Sigmoid colon (tissue), 7 donors: ENCODE results near the gene MFAP5. TPM values are rescaled to one million over a fixed set of nuclear protein-coding genes. Genes with fewer than 3 reads are reported as not detected.

Experiments used
- DNase-seq: peaks from one replicate; pipeline ENCODE4 v3.0.0-alpha.2; 2019
- H3K27ac ChIP-seq, 4 donors: fragments of 200-600 bp; sonication (generic); one replicate each; pipeline ENCODE4 v1.5.1; 2016 to 2019; ENCODE audit warnings: mild to moderate bottlenecking in 1 of 4
- H3K27me3 ChIP-seq, 3 donors: fragments of 200-600 bp; sonication (generic); one replicate each; pipeline ENCODE4 v1.5.1; 2019; ENCODE audit warnings: mild to moderate bottlenecking in 1 of 3
- H3K36me3 ChIP-seq, 4 donors: fragments of 200-600 bp; sonication (generic); one replicate each; pipeline ENCODE4 v1.5.1; 2016 to 2019
- H3K4me1 ChIP-seq, 4 donors: fragments of 200-600 bp; sonication (generic); one replicate each; pipeline ENCODE4 v1.5.1; 2017 to 2019
- H3K4me3 ChIP-seq, 4 donors: fragments of 200-600 bp; sonication (generic); one replicate each; pipeline ENCODE4 v1.5.1; 2017 to 2019; ENCODE audit warnings: mild to moderate bottlenecking in 2 of 4, moderate library complexity in 1 of 4
- H3K9me3 ChIP-seq, 4 donors: fragments of 200-600 bp in 3 of 4; sonication (generic) in 3 of 4; one replicate each; pipeline versions ENCODE4 v1.5.1 to v1.6.1; 2013 to 2019
- EP300 ChIP-seq, 4 donors: sonication (generic); formaldehyde crosslinking; IDR thresholded peaks; one replicate each; pipeline ENCODE4 v1.6.1; 2017; ENCODE audit warnings: antibody characterized with exemption in 4 of 4
- POLR2A ChIP-seq, 2 donors: fragments of 450-650 bp; IDR thresholded peaks; one replicate each; pipeline ENCODE4 v1.6.1; 2016; ENCODE audit warnings: antibody characterized with exemption in 2 of 2, mild to moderate bottlenecking in 2 of 2, moderate library complexity in 2 of 2
- POLR2AphosphoS5 ChIP-seq, 4 donors: sonication (generic); formaldehyde crosslinking; IDR thresholded peaks; one replicate each; pipeline ENCODE4 v1.6.1; 2017; ENCODE audit warnings: antibody characterized with exemption in 4 of 4
- WGBS, 2 donors: extraction: QIAGEN DNeasy Blood & Tissue Kit; methylation state at CpG; one replicate each; pipeline ENCODE4 v1.1.7; 2013; 5-methylcytosine and 5-hydroxymethylcytosine counted together
- intact Hi-C: fragments of 100-400 bp; cut with DNase I; formaldehyde crosslinking; loops from one replicate; pipeline ENCODE4 v1.15.1; 2023
- polyA plus RNA-seq, 3 donors: library from polyadenylated mRNA; stranded (reverse); fragments of 200-250 nt; gene quantifications; one replicate each; pipeline ENCODE4 v1.2.3, GENCODE V29; 2013
- total RNA-seq, 4 donors: library from RNA; depleted of rRNA; stranded (reverse); fragments of >200 nt; gene quantifications; one replicate each; pipeline ENCODE4 v1.1.0, GENCODE V29; 2016
- TF ChIP-seq, protein P1 (sequence below), 4 experiments: fragments of 450-650 bp in 3 of 4; fragments of 200-600 bp in 1 of 4; IDR thresholded peaks; one replicate each; pipeline ENCODE4 v1.5.1; 2016 to 2019; ENCODE audit warnings: antibody characterized with exemption in 4 of 4, mild to moderate bottlenecking in 3 of 4, moderate library complexity in 2 of 4
- donor health status: healthy with polysubstance abuse.
- donor health status: Bipolar disorder and iron deficiency.
- donor health status: healthy.

Gene MFAP5
- total and polyA plus RNA-seq, 7 donors, result 6.2 to 313 (median 36.0) TPM

DNA sequence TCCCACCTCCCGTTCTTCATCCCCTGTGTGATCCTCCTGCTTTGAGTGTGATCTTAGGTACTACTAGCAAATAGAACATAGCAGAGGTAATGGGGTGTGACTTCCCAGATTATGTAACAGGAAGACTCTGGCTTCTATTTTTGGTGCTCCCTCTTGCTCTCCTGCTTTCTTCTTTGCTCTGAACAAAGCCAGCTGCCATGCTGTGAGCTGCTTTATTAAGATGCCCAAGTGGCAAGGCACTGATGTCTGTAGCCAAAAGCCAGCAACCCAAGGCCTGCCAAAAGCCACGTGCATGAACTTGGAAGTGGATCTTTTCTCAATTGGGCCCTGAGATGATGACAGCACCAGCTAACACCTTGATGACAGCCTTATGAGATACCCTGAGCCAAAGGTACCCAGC, 5.8 kb upstream of the MFAP5 start:
- no peak for DNase-seq
- no peak overlapping the region for H3K4me3 ChIP-seq
- peaks cover 0 to 32% (median 25%) of the 10 kb centered on the region in 4 donors for H3K4me1 ChIP-seq
- intact Hi-C loops, result no loop called here
- TF ChIP-seq EP300 (IDR thresholded peaks at IDR 0.05), result no peak
- TF ChIP-seq POLR2AphosphoS5 (IDR thresholded peaks at IDR 0.05), result peak in 1 of 4 donors; percentile 22
- H3K27me3 ChIP-seq, result no peaks in the 10 kb centered on the region
- WGBS, 2 donors, result 74 to 81% methylated on average over 2 of the region's 2 CpGs
- no peaks in the 10 kb centered on the region for H3K36me3 ChIP-seq
- peak overlapping the region in 3 of 4 donors; percentile 35 to 76 (median 37) for H3K27ac ChIP-seq
- no peaks in the 10 kb centered on the region for H3K9me3 ChIP-seq

DNA sequence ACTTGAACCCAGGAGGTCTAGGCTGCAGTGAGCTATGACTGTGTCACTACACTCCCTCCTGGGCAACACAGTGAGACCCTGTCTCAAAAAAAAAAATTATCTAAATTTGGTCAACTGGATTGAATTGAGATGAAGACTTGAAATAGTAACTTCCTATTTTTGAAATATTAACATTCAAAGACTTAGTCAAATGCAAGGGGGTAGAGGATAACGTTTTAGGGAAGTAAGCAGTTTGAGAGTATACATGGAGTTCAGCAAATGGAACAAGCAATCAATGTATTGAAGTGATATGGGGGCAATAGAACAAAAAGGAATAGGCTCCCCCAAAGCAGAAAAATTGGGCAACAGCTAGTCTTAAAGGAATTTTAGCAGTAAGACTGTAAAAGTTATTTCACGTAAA, 4.6 kb upstream of the MFAP5 start:
- Histone ChIP-seq H3K4me3 (no peak overlapping the region), H3K36me3 (no peaks in the 10 kb centered on the region), H3K4me1 (peaks cover 0 to 32% (median 27%) of the 10 kb centered on the region in 4 donors), H3K27me3 (no peaks in the 10 kb centered on the region), H3K27ac (peak overlapping the region in 2 of 4 donors; percentile 76 to 81), H3K9me3 (no peaks in the 10 kb centered on the region)
- WGBS, 2 donors, result 51 to 60% methylated on average over 2 of the region's 2 CpGs
- intact Hi-C loops, result no loop called here
- no peak for TF ChIP-seq EP300 (IDR thresholded peaks at IDR 0.05)
- TF ChIP-seq POLR2A (IDR thresholded peaks at IDR 0.05), result no peak
- TF ChIP-seq, protein P1, sequence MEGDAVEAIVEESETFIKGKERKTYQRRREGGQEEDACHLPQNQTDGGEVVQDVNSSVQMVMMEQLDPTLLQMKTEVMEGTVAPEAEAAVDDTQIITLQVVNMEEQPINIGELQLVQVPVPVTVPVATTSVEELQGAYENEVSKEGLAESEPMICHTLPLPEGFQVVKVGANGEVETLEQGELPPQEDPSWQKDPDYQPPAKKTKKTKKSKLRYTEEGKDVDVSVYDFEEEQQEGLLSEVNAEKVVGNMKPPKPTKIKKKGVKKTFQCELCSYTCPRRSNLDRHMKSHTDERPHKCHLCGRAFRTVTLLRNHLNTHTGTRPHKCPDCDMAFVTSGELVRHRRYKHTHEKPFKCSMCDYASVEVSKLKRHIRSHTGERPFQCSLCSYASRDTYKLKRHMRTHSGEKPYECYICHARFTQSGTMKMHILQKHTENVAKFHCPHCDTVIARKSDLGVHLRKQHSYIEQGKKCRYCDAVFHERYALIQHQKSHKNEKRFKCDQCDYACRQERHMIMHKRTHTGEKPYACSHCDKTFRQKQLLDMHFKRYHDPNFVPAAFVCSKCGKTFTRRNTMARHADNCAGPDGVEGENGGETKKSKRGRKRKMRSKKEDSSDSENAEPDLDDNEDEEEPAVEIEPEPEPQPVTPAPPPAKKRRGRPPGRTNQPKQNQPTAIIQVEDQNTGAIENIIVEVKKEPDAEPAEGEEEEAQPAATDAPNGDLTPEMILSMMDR (IDR thresholded peaks at IDR 0.05), result no peak
- TF ChIP-seq POLR2AphosphoS5 (IDR thresholded peaks at IDR 0.05), result no peak
- no peak for DNase-seq

DNA sequence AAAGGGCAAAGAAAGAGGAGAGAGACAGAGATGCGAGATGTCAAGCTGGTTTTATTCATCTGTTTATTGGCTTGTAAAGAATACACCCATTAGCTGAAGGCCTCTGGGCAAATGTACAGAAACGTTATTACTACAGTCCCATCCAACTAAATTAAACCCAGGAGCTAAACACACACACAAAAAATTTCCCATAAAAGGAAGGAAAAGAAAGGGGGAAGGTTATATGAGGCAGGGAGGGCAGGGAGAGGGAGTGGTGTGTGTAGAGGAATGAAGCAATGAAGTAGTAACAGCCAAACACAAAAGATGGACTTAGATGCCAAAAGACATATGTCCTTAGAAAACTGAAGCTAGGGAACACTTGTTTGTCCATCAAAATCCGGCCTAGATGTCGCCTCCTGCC, 3.1 kb upstream of the MFAP5 start:
- intact Hi-C loops, result no loop called here
- 46 to 63% methylated on average over 4 of the region's 4 CpGs for WGBS, 2 donors
- H3K27ac ChIP-seq, result peak overlapping the region; percentile 62 to 81 (median 70)
- no peaks in the 10 kb centered on the region for H3K36me3 ChIP-seq
- TF ChIP-seq EP300 (IDR thresholded peaks at IDR 0.05), result peak; percentile 34 to 77 (median 53)
- TF ChIP-seq, protein P1 (IDR thresholded peaks at IDR 0.05), result no peak
- no peak for TF ChIP-seq POLR2A (IDR thresholded peaks at IDR 0.05)
- TF ChIP-seq POLR2AphosphoS5 (IDR thresholded peaks at IDR 0.05), result peak; percentile 46 to 59 (median 50)
- no peaks in the 10 kb centered on the region for H3K9me3 ChIP-seq
- H3K4me1 ChIP-seq, result peaks cover 0 to 32% (median 27%) of the 10 kb centered on the region in 4 donors
- no peak for DNase-seq
- H3K4me3 ChIP-seq, result no peak overlapping the region
- no peaks in the 10 kb centered on the region for H3K27me3 ChIP-seq

DNA sequence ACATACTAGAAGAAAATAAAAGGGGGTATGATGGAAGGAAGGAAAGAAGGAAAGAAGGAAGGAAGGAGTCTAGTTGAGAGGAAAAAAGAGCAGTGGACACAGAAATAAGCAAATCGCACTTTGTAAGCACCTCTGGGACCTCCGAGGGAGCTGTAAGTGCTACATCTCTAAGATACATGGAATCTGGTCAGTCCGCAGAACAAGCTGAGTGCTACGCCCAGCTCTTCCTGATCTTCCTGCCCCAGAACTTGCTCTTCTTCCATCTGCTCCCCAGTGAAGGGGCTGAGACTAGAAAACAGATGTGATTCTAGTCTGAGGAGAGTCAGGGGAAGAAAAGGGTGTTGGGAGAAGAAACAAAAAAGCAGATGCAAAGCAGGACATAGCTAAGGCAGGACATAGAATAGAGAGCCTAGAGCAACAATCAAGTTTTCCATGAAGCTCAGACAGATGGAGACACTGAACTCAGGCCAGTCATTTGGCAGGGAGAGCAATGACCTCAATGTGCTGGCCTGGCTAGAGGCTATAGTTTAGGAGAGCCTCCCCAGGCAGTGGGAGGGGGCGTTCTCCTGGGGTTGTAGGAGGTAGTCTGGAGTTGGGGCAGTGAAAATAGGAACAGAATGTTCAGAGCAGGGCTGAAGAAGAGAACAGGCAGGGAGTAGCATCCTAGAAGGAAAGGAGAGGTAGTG, 1.7 kb upstream of the MFAP5 start:
- H3K9me3 ChIP-seq, result no peaks in the 10 kb centered on the region
- 77 to 88% methylated on average over 5 of the region's 5 CpGs for WGBS, 2 donors
- H3K27ac ChIP-seq, result peak overlapping the region; percentile 62 to 81 (median 70)
- TF ChIP-seq, protein P1 (IDR thresholded peaks at IDR 0.05), result no peak
- TF ChIP-seq POLR2AphosphoS5 (IDR thresholded peaks at IDR 0.05) (peak; percentile 24 to 51 (median 36)), EP300 (IDR thresholded peaks at IDR 0.05) (peak in 3 of 4 donors; percentile 73 to 78 (median 75))
- DNase-seq, result peak; percentile 85
- no peaks in the 10 kb centered on the region for H3K27me3 ChIP-seq
- H3K36me3 ChIP-seq, result no peaks in the 10 kb centered on the region
- intact Hi-C loops, result no loop called here
- peaks cover 0 to 32% (median 27%) of the 10 kb centered on the region in 4 donors for H3K4me1 ChIP-seq
- no peak overlapping the region for H3K4me3 ChIP-seq

DNA sequence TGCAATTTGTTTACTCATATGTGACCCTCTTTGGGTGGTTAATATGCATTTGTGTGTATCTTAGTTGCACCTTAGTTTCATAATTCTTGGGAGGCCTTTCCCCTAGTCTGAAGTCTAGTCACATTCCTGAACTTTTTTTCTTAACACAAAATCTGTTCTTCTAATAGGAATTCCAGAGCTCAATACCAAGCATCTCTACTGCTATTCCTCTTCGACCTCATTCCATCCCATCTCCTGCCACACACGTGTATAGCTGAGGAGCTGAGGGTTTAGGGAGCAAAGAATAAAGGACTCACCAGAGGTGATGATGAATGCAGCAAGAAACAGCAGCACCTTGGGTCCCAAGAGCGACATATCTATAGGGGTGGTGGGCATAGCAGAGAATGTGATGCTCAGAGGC, 875 bp downstream of the MFAP5 start:
- Histone ChIP-seq H3K4me3 (peak overlapping the region in 2 of 4 donors; percentile 32 to 35), H3K36me3 (no peaks in the 10 kb centered on the region), H3K4me1 (peaks cover 0 to 28% (median 16%) of the 10 kb centered on the region in 4 donors), H3K27me3 (no peaks in the 10 kb centered on the region), H3K9me3 (no peaks in the 10 kb centered on the region), H3K27ac (peak overlapping the region; percentile 62 to 81 (median 70))
- intact Hi-C loops, result no loop called here
- no peak for DNase-seq
- 71 to 86% methylated on average over 3 of the region's 3 CpGs for WGBS, 2 donors
- TF ChIP-seq POLR2A (IDR thresholded peaks at IDR 0.05) (no peak), POLR2AphosphoS5 (IDR thresholded peaks at IDR 0.05) (no peak), EP300 (IDR thresholded peaks at IDR 0.05) (no peak)
- TF ChIP-seq, protein P1 (IDR thresholded peaks at IDR 0.05), result no peak
